ENCODE measurements around the gene MBOAT2.

DNA sequence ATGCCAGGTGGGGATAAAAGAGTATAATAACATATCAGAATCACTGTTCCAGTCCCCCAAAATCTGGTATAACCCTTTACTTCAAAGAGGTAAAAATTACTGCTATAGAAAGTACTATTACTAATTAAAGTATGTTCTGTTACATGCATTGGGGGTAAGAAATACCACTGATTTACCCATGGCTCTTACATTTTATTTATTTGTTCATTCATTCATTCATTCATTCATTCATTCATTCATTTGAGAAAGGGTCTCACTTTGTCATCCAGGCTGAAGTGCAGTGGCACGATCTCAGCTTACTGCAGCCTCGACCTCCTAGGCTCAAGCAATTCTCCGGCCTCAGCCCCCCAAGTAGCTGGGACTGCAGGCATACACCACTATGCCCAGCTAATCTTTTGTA lies 74.4 kb downstream of the MBOAT2 start:
- TF ChIP-seq, protein P1, sequence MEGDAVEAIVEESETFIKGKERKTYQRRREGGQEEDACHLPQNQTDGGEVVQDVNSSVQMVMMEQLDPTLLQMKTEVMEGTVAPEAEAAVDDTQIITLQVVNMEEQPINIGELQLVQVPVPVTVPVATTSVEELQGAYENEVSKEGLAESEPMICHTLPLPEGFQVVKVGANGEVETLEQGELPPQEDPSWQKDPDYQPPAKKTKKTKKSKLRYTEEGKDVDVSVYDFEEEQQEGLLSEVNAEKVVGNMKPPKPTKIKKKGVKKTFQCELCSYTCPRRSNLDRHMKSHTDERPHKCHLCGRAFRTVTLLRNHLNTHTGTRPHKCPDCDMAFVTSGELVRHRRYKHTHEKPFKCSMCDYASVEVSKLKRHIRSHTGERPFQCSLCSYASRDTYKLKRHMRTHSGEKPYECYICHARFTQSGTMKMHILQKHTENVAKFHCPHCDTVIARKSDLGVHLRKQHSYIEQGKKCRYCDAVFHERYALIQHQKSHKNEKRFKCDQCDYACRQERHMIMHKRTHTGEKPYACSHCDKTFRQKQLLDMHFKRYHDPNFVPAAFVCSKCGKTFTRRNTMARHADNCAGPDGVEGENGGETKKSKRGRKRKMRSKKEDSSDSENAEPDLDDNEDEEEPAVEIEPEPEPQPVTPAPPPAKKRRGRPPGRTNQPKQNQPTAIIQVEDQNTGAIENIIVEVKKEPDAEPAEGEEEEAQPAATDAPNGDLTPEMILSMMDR (IDR thresholded peaks at IDR 0.05) = no peak
- no peak for TF ChIP-seq POLR2A (IDR thresholded peaks at IDR 0.05)
